NCI-H748 (cell line): ENCODE measurements around the gene ECM2.
A peak's percentile ranks its signal among the peaks of the same experiment; 100 is the strongest.

Experiments used
- DNase-seq: peaks from one replicate; lab custom pipeline; 2025; ENCODE audit not compliant: unreplicated experiment; lab: John Stamatoyannopoulos, UW

Gene ECM2

DNA sequence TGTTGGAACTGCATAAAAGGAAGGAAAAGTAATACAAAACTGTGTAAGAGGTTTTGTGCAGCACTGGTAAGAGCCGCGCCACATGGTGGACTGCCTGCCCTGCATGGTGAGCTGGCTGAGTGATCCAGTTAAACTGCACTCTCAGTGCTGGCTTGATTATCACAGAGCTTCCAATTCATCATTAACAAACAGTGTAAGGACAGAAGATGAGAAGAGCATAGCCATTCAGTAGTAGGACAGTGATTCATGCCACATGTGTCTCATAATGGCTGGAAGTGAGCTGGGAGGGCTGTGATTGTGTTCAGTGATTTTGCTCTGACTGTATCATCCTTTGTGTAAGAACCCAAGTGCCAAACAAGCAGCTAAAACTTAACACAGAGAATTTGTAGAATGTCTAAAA, 67.6 kb downstream of the ECM2 start:
- DNase-seq, result no peak

DNA sequence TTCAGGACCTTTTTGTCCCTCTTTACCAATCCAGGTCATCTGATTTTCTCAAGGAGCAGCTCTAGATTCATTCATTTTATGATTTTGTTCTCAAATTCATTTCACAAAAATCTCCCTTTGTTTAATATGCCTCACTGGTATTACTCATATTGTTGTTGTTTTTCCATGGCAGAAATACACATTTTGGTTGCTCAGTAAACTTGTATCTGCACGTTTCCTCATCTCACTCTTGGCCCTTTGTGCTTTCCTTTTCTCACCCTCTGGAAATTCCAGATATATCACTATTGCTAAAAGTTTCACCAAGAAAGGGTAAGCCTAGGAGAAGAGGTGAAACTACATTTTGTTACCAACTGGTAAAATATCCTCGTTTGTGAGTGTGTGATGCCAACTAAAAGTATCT, 68.3 kb downstream of the ECM2 start:
- DNase-seq, result no peak

DNA sequence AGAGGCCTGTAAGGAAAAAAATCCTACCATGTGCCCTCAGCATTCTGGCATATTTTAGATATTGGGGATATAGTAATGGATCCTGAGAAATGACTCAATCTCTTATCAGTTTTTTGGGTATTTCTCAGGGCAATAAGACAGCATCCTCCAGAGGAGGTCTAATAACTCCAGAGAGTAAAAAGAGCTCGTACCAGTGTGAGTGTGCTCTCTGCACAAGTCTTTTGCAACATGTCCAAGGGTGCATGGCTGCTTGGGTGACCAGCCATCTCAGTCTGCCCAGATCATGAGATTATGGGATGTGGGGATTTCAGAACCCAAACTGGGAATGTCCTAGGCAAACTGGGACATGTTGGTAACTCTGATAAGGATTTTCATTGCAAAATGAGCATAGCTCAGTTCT, 68.7 kb downstream of the ECM2 start:
- DNase-seq, result no peak

DNA sequence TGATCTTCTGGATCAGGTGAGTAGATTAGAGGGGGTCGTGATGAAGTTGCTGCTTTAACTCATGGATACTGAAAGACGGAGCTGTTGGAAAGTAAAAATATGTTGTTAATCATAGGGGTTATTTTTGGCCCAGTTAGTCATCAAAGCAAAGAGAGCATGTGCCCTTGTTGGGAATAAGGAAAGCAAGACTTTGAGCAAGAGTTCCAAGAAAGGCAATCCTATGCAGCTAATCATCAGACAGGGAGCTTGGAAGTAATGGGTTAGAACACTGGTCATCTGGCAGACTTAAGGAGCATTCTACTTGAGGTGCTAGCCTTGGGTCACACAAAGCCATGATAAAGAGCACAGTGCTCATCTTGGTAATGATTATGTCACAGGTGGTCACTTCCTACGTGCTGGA, 71.8 kb downstream of the ECM2 start:
- no peak for DNase-seq

DNA sequence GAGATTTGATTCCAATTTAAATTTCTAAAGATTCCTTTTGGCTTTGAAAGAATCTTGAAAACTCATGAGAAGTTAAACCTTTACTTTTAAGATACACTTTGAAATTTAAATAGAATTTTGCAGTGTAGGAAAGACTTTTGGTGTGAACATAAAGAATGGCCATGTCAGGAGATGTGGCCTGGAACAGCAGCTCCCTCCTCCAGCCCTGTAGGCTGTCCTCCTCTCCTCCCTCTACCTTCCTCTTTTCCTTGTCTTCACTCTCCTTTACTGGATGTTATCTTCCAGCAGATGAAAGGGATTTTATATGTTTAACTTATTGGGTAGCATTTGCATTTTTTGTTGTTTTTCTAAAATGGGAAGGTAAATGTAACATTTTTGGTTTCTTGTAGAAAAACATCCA, 72.4 kb downstream of the ECM2 start:
- no peak for DNase-seq

DNA sequence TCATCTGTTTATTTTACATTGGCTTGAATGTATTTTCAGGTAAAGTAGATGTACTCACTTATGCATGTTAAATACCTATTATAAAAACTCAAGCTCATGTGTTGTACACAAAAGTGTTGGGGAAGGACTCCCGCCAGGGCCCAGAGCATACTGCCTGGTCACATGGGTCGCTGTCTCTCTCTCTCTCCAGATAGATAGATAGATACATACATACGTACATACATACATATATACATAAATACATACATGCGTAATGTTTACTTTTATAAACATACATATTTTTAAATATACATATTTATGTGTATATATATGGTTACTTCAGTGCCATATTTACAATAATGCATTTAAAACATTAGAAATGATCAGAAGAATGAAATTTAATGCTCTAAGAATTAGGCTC, 78.2 kb downstream of the ECM2 start:
- no peak for DNase-seq

DNA sequence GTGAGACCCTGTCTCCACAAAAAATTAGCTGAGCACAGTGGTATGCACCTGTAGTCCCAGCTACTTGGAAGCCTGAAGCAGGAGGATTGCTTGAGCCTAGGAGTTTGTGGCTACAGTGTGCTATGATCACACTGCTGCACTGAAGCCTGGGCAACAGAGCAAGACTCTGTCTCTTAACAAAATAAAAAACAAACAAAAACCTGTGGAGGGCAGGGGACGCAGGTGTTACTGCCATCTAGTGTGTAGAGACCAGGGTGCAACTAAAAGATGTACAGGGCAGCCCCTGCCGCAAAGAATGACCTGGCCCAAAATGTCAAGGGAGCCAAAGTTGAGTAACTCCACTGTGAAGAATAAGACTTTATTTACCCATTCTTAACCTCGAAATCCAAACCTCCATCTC, 80.6 kb downstream of the ECM2 start:
- DNase-seq, result peak; percentile 36

DNA sequence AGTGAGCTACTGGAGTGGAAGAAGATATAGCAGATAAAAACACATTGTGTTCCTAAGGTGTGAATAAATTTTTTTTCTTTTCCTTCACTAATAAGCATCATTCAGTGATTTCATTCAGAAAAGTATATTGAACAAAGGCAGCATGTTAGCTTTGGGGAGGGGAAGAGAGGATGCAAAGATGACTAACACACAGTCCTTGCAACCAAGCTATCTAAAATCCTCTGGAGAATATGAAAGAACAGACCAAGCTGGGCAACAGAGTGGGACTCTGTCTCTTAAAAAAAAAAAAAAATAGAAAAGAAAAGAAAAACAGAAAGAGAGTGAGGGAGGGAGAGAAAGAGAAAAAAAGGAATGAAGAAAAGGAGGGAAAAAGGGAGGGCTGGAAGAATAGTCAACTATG, 89.3 kb downstream of the ECM2 start:
- DNase-seq, result no peak
